Calu3 (cell line): ENCODE measurements around the gene PITPNM3. TPM values are rescaled to one million over a fixed set of nuclear protein-coding genes. Genes with fewer than 3 reads are reported as not detected.

Experiments
- BruUV-seq: library from RNA; stranded (reverse); fragments of 400-500 nt; replicated peaks from 2 replicates; lab custom pipeline; 2021; lab: Mats Ljungman, UMichigan
- CTCF ChIA-PET: fragments of 300-600 bp; sonication (Branson Sonifier 250); formaldehyde crosslinking; loops from one replicate; lab custom pipeline; 2022; ENCODE audit warnings: antibody characterized with exemption; lab: Charles Lee
- DNase-seq: peaks from one replicate; pipeline ENCODE4 v3.0.0; 2022
- H3K27ac Mint-ChIP-seq: one replicate; pipeline ENCODE4 v1.8.0; 2022; ENCODE audit warnings: mixed read lengths; ENCODE audit not compliant: unreplicated experiment
- H3K27me3 Mint-ChIP-seq: one replicate; pipeline ENCODE4 v1.8.0; 2022; ENCODE audit warnings: mixed read lengths; ENCODE audit not compliant: unreplicated experiment
- H3K36me3 Mint-ChIP-seq: one replicate; pipeline ENCODE4 v1.8.0; 2022; ENCODE audit warnings: mild to moderate bottlenecking, moderate library complexity, mixed read lengths; ENCODE audit not compliant: insufficient read depth, unreplicated experiment
- H3K4me1 Mint-ChIP-seq: one replicate; pipeline ENCODE4 v1.8.0; 2022; ENCODE audit warnings: mild to moderate bottlenecking, low read depth, mixed read lengths; ENCODE audit not compliant: unreplicated experiment
- H3K4me3 Mint-ChIP-seq: one replicate; pipeline ENCODE4 v1.8.0; 2022; ENCODE audit warnings: mild to moderate bottlenecking, low read depth, moderate library complexity, mixed read lengths; ENCODE audit not compliant: unreplicated experiment
- H3K9me3 Mint-ChIP-seq: one replicate; pipeline ENCODE4 v1.8.0; 2022; ENCODE audit warnings: low read depth, mixed read lengths; ENCODE audit not compliant: unreplicated experiment
- intact Hi-C: fragments of 100-400 bp; cut with micrococcal nuclease; formaldehyde crosslinking; loops from one replicate; pipeline ENCODE4 v1.10.0; 2022; ENCODE audit not compliant: unreplicated experiment
- total RNA-seq: library from RNA; stranded (reverse); gene quantifications from 2 replicates; pipeline ENCODE4 v1.2.3, GENCODE V29; 2022
- TF ChIP-seq, protein P1 (sequence below): fragments of 200-600 bp; IDR thresholded peaks from one replicate; pipeline ENCODE4 v1.8.0; 2022; ENCODE audit warnings: antibody characterized with exemption; ENCODE audit not compliant: unreplicated experiment

The PITPNM3 gene
- total RNA-seq, 1 experiment from 2014 or later, result 10.7 TPM

DNA sequence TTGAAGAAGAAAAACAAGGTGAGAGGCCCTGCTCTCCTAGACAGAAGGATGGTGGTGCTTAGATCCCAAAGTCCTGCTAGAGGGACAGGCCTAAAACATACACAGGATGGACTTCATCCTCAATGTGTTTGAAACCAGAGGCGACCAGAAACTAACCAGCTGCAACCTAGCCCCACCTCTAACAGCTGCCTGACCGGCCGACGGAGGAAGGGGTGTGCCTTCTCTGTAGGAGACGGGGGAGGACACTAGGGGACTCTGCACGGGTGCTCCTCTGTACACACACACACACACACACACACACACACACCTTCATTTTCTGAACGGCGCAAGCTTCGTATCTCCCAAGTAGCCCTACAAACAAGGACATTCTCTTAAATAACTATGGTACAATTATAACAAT, 24.3 kb upstream of the PITPNM3 start:
- Mint-ChIP-seq H3K27ac (no peak overlapping the region), H3K4me1 (peaks cover 4% of the 10 kb centered on the region), H3K4me3 (no peak overlapping the region), H3K9me3 (peaks cover 10% of the 10 kb centered on the region), H3K27me3 (no peaks in the 10 kb centered on the region), H3K36me3 (peaks cover 20% of the 10 kb centered on the region)
- TF ChIP-seq, protein P1, sequence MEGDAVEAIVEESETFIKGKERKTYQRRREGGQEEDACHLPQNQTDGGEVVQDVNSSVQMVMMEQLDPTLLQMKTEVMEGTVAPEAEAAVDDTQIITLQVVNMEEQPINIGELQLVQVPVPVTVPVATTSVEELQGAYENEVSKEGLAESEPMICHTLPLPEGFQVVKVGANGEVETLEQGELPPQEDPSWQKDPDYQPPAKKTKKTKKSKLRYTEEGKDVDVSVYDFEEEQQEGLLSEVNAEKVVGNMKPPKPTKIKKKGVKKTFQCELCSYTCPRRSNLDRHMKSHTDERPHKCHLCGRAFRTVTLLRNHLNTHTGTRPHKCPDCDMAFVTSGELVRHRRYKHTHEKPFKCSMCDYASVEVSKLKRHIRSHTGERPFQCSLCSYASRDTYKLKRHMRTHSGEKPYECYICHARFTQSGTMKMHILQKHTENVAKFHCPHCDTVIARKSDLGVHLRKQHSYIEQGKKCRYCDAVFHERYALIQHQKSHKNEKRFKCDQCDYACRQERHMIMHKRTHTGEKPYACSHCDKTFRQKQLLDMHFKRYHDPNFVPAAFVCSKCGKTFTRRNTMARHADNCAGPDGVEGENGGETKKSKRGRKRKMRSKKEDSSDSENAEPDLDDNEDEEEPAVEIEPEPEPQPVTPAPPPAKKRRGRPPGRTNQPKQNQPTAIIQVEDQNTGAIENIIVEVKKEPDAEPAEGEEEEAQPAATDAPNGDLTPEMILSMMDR, result no peak
- CTCF ChIA-PET, result no interaction called here
- intact Hi-C loops, result no loop called here
- no peak for DNase-seq
- no TSS peak for BruUV-seq

DNA sequence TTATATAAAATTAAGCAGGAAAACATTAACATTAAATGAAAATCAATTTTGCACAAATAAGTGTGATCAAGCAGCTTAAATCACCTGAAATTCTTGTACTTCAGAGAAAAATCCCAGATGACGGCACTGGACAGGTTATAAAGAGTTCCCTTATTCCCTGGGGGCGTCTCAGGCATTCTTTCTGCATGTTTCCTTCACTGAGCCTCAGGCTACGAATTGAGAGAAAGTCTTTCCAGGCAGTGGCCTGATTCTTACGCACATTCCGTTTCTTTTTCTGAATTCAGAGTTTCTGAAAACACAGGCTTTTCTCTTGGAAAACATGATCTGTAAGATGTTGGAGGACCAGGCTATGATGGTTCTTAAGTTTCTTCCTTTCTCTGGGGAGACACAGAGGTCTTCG, 22.1 kb upstream of the PITPNM3 start:
- Mint-ChIP-seq H3K9me3 (peaks cover 8% of the 10 kb centered on the region), H3K27ac (no peak overlapping the region), H3K36me3 (peaks cover 12% of the 10 kb centered on the region), H3K4me1 (peaks cover 12% of the 10 kb centered on the region), H3K27me3 (no peaks in the 10 kb centered on the region), H3K4me3 (no peak overlapping the region)
- no peak for DNase-seq
- CTCF ChIA-PET, result no interaction called here
- TF ChIP-seq, protein P1, result no peak
- intact Hi-C loops, result no loop called here
- no TSS peak for BruUV-seq

DNA sequence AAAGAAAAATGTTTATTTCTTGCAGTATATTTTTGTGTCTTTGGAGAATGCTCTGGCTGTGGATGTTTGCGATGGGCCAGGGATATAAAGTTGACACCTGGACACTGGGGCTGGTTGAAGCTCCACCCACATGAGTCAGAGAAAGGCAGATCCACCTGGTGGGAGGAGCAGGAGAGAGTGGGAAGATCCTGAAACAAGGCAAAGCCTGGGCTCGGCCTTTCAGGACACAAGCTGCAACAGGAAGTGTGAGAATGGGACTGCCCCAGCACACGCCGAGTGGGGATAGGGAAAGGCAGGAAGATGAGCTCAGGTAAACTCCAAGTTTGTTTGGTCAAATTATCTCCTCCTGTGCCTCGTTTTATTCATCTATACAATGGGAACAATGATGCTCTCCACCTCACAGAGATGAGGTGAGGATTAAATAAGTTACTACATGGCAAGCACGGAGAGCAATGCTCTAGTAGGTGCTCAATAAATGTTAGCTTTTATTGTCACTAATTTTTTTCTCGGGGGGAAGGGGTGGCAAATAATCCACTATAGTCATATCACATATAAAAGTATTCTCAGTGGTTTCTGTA, 21.4 kb upstream of the PITPNM3 start:
- H3K4me1 Mint-ChIP-seq, result peaks cover 12% of the 10 kb centered on the region
- DNase-seq, result no peak
- CTCF ChIA-PET, result no interaction called here
- intact Hi-C loops, result no loop called here
- peaks cover 8% of the 10 kb centered on the region for H3K36me3 Mint-ChIP-seq
- no peaks in the 10 kb centered on the region for H3K27me3 Mint-ChIP-seq
- H3K4me3 Mint-ChIP-seq, result no peak overlapping the region
- TF ChIP-seq, protein P1, result no peak
- peaks cover 6% of the 10 kb centered on the region for H3K9me3 Mint-ChIP-seq
- BruUV-seq, result no TSS peak
- no peak overlapping the region for H3K27ac Mint-ChIP-seq

DNA sequence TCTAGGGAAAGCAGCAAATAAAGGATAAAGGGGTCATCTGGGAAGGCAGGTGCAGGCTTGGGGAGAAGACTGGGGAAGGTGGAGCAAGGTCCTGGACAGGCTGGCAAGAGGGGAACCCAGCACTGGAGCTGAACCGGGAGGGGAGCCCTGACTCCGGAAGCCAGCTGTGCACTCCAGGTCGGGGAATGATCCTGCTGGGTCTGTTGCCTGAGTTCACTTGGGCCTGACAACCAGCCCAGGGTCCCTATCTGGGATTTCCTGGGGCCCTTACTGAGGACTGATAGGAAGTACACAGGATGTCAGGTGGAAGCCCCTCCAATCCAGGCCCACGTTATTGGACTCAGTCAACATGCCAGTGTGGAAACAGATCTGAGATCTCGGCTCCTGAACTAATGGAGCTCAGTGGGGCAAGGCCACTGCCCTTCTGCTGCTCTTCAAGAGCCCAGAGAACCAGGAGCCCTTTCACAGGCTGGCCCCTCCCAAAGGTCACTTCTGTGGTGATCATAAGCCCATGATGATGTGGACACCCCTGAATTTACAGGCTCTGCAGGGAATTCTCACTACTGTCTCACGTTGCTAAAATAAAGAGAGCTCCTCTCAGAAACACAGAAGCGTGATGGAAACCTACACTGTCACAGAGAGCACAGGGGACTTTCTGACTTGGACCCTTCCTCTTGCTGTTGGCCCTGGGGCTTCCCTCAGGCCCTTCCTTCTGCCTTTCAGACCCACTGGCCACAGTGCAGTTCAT, 19.9 kb upstream of the PITPNM3 start:
- Mint-ChIP-seq H3K36me3 (peaks cover 8% of the 10 kb centered on the region), H3K4me1 (peaks cover 12% of the 10 kb centered on the region), H3K27ac (no peak overlapping the region), H3K9me3 (no peaks in the 10 kb centered on the region), H3K4me3 (no peak overlapping the region), H3K27me3 (no peaks in the 10 kb centered on the region)
- BruUV-seq, result no TSS peak
- no peak for DNase-seq
- CTCF ChIA-PET, result no interaction called here
- intact Hi-C loops, result no loop called here
- TF ChIP-seq, protein P1, result no peak
